ENCODE measurements around the gene UBAP2.
"Not testable (repeated sequence)": the region's sequence is repeated elsewhere in the genome, so short reads cannot be mapped to it uniquely, and the experiment has no call there.

The UBAP2 gene

DNA sequence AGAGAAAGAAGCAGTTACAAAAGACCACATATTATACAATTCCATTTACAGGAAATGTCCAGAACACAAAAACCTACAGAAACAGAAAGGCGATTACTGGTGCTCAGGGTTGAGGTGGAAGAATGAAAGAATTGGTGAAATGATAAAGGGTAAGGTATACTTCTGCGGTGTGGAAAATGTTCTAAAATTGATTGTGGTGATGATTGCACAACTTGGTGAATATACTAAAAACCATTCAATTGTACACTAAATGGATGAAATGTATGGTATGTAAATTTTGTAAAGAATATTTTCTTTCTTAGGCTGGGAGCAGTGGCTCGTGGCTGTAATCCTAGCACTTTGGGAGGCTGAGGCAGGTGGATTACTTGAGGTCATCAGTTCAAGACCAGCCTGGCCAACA, 72.3 kb downstream of the UBAP2 start:
- H3K4me2 ChIP-seq (ENCODE audit: low read length) = no peak overlapping the region
- H3K9me2 ChIP-seq (replicated peaks; ENCODE audit: control insufficient read depth, low read length) = no peaks in the 10 kb centered on the region
- no peaks in the 10 kb centered on the region for H3K79me2 ChIP-seq (ENCODE audit: control insufficient read depth, low read length)
- H3K4me1 ChIP-seq (ENCODE audit: control insufficient read depth, low read length) = no peaks in the 10 kb centered on the region
- no peaks in the 10 kb centered on the region for H3K9me3 ChIP-seq (ENCODE audit: control insufficient read depth, insufficient read depth, low read length)
- no peaks in the 10 kb centered on the region for H3F3A ChIP-seq (ENCODE audit: control insufficient read depth, insufficient read depth)
- TF ChIP-seq, protein P1, sequence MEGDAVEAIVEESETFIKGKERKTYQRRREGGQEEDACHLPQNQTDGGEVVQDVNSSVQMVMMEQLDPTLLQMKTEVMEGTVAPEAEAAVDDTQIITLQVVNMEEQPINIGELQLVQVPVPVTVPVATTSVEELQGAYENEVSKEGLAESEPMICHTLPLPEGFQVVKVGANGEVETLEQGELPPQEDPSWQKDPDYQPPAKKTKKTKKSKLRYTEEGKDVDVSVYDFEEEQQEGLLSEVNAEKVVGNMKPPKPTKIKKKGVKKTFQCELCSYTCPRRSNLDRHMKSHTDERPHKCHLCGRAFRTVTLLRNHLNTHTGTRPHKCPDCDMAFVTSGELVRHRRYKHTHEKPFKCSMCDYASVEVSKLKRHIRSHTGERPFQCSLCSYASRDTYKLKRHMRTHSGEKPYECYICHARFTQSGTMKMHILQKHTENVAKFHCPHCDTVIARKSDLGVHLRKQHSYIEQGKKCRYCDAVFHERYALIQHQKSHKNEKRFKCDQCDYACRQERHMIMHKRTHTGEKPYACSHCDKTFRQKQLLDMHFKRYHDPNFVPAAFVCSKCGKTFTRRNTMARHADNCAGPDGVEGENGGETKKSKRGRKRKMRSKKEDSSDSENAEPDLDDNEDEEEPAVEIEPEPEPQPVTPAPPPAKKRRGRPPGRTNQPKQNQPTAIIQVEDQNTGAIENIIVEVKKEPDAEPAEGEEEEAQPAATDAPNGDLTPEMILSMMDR (IDR thresholded peaks at IDR 0.05; ENCODE audit: low read depth, low read length, poor library complexity, severe bottlenecking) = no peak
- TF ChIP-seq EZH2phosphoT487 (IDR thresholded peaks at IDR 0.05; ENCODE audit: borderline replicate concordance, low read length) = no peak
- H3K36me3 ChIP-seq (ENCODE audit: control insufficient read depth, low read length) = peaks cover 49% of the 10 kb centered on the region
- no peak overlapping the region for H3K27ac ChIP-seq (ENCODE audit: low read depth, low read length)
- H3K27me3 ChIP-seq (ENCODE audit: control insufficient read depth, low read length) = no peaks in the 10 kb centered on the region
- no peak overlapping the region for H3K4me3 ChIP-seq (ENCODE audit: low read length)
- H4K20me1 ChIP-seq (ENCODE audit: control insufficient read depth, insufficient read depth, low read depth, low read length) = no peaks in the 10 kb centered on the region

DNA sequence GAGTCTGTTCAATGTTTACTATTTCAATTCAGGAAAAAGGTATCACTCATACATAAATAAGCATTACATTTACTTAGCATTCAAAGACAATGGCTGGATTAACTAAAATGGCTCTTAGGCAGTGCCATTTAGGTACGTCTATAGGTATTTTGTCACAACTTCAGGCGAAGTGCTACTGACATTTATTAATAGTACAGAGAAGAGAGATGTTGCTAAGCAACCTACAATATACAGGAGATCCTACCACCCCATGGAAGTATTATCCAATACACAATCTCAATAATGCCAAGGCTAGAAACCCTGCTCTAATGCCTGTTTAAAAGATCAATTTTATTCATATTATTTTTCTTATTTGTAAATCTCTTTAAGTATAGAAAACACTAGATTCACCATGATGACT, 76.0 kb downstream of the UBAP2 start:
- Histone ChIP-seq H3K9me3 (ENCODE audit: control insufficient read depth, insufficient read depth, low read length) (no peaks in the 10 kb centered on the region), H3K27me3 (ENCODE audit: control insufficient read depth, low read length) (no peaks in the 10 kb centered on the region), H3K79me2 (ENCODE audit: control insufficient read depth, low read length) (no peaks in the 10 kb centered on the region), H3K4me2 (ENCODE audit: low read length) (no peak overlapping the region), H3F3A (ENCODE audit: control insufficient read depth, insufficient read depth) (no peaks in the 10 kb centered on the region), H3K36me3 (ENCODE audit: control insufficient read depth, low read length) (peaks cover 60% of the 10 kb centered on the region), H4K20me1 (ENCODE audit: control insufficient read depth, insufficient read depth, low read depth, low read length) (no peaks in the 10 kb centered on the region), H3K27ac (ENCODE audit: low read depth, low read length) (no peak overlapping the region), H3K4me3 (ENCODE audit: low read length) (no peak overlapping the region), H3K4me1 (ENCODE audit: control insufficient read depth, low read length) (no peaks in the 10 kb centered on the region), H3K9me2 (replicated peaks; ENCODE audit: control insufficient read depth, low read length) (no peaks in the 10 kb centered on the region)
- TF ChIP-seq EZH2phosphoT487 (IDR thresholded peaks at IDR 0.05; ENCODE audit: borderline replicate concordance, low read length) = no peak
- TF ChIP-seq, protein P1 (IDR thresholded peaks at IDR 0.05; ENCODE audit: low read depth, low read length, poor library complexity, severe bottlenecking) = no peak

DNA sequence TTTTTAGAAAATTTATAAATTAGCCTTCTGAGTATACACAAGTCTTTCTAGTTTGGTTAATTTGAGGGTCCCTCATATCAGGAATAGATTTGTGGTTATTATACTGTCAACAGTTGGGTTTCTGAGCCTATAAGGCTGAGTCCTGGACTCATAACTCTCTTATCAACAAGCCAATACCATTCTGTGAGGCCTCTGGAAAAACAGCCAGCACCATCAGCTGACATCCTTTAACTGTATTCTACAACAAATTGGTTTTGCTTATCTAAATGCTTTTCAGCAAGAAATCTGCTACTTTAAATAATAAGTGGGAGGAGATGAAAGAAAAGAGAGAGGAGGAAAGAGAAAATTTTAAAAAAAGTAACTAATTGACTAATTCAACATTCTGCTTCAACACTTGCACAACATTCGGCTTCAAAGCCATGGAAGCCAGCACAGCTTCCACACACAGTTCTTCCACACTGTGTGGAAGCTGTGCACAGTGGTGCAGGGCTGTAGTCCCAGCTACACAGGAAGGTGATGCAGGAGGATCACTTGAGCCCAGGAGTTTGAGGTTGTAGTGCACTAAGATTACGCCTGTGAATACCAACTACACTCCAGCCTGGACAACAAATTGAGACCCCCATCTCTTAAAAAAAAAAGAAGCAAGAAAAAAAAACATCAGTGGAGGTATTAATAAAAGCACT, 84.5 kb downstream of the UBAP2 start:
- Histone ChIP-seq H4K20me1 (ENCODE audit: control insufficient read depth, insufficient read depth, low read depth, low read length) (no peaks in the 10 kb centered on the region), H3K27ac (ENCODE audit: low read depth, low read length) (no peak overlapping the region), H3K4me2 (ENCODE audit: low read length) (no peak overlapping the region), H3F3A (ENCODE audit: control insufficient read depth, insufficient read depth) (peaks cover 11% of the 10 kb centered on the region; the same call in 1 of the 2 replicates), H3K9me2 (replicated peaks; ENCODE audit: control insufficient read depth, low read length) (no peaks in the 10 kb centered on the region), H3K4me3 (ENCODE audit: low read length) (no peak overlapping the region), H3K27me3 (ENCODE audit: control insufficient read depth, low read length) (no peaks in the 10 kb centered on the region), H3K36me3 (ENCODE audit: control insufficient read depth, low read length) (peaks cover 44% of the 10 kb centered on the region), H3K79me2 (ENCODE audit: control insufficient read depth, low read length) (no peaks in the 10 kb centered on the region), H3K9me3 (ENCODE audit: control insufficient read depth, insufficient read depth, low read length) (no peaks in the 10 kb centered on the region), H3K4me1 (ENCODE audit: control insufficient read depth, low read length) (no peaks in the 10 kb centered on the region)
- TF ChIP-seq, protein P1 (IDR thresholded peaks at IDR 0.05; ENCODE audit: low read depth, low read length, poor library complexity, severe bottlenecking) = no peak
- TF ChIP-seq EZH2phosphoT487 (IDR thresholded peaks at IDR 0.05; ENCODE audit: borderline replicate concordance, low read length) = no peak

DNA sequence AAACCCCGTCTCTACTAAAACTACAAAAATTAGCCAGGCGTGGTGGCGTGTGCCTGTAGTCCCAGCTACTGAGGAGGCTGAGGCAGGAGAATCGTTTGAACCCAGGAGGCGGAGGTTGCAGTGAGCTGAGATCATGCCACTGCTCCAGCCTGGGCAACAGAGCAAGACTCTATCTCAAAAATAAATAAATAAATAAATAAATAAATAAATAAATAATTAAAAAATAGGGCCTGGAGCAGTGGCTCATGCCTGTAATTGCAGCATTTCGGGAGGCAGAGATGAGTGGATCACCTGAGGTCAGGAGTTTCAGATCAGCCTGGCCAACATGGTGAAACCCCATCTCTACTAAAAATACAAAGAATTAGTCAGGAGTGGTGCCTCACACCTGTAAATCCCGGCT, 86.2 kb downstream of the UBAP2 start:
- H4K20me1 ChIP-seq (ENCODE audit: control insufficient read depth, insufficient read depth, low read depth, low read length); H3K4me1 ChIP-seq (ENCODE audit: control insufficient read depth, low read length); H3K4me2 ChIP-seq (ENCODE audit: low read length); H3K9me2 ChIP-seq (replicated peaks; ENCODE audit: control insufficient read depth, low read length); H3K79me2 ChIP-seq (ENCODE audit: control insufficient read depth, low read length); H3K9me3 ChIP-seq (ENCODE audit: control insufficient read depth, insufficient read depth, low read length); H3K27me3 ChIP-seq (ENCODE audit: control insufficient read depth, low read length); H3K4me3 ChIP-seq (ENCODE audit: low read length); H3K27ac ChIP-seq (ENCODE audit: low read depth, low read length): not testable (repeated sequence)
- Histone ChIP-seq H3F3A (ENCODE audit: control insufficient read depth, insufficient read depth) (peaks cover 11% of the 10 kb centered on the region; the same call in 1 of the 2 replicates), H3K36me3 (ENCODE audit: control insufficient read depth, low read length) (peaks cover 43% of the 10 kb centered on the region)
